Left hindlimb (tissue), 1 donor: Measurements from ENCODE around the gene APOBEC3C.
"Not testable (repeated sequence)": the region's sequence is repeated elsewhere in the genome, so short reads cannot be mapped to it uniquely, and the experiment has no call there.

Experiments used
- DNase-seq: peaks from one replicate; pipeline ENCODE4 v3.0.0-alpha.2; 2018

The APOBEC3C gene

GRCh38 chr22:39024519-39025308, 10.7 kb downstream of the APOBEC3C start:
- no peak for DNase-seq

GRCh38 chr22:39026509-39027150, 12.6 kb downstream of the APOBEC3C start:
- no peak for DNase-seq

- no peak for DNase-seq
These were observed 13.7 kb downstream of the APOBEC3C start for GRCh38 chr22:39027717-39028116.

- no peak for DNase-seq
These were observed 14.2 kb downstream of the APOBEC3C start for GRCh38 chr22:39028281-39028680.

- DNase-seq = no peak
These were observed 15.2 kb downstream of the APOBEC3C start for GRCh38 chr22:39029227-39029626.

GRCh38 chr22:39030705-39031104, 16.6 kb downstream of the APOBEC3C start:
- DNase-seq = no peak

- not testable (repeated sequence) for DNase-seq
These were observed 17.6 kb downstream of the APOBEC3C start for GRCh38 chr22:39031434-39032295.

GRCh38 chr22:39037071-39037470, 23.0 kb downstream of the APOBEC3C start:
- not testable (repeated sequence) for DNase-seq

GRCh38 chr22:39039306-39040126, 25.5 kb downstream of the APOBEC3C start:
- no peak for DNase-seq

GRCh38 chr22:39040155-39040537, 26.1 kb downstream of the APOBEC3C start:
- not testable (repeated sequence) for DNase-seq

GRCh38 chr22:39040538-39041296, 26.7 kb downstream of the APOBEC3C start, which contains the start of gene APOBEC3F:
TSS of gene APOBEC3F (plus strand) at chr22:39040864. CDS start at chr22:39040961, 97 bp downstream.
- DNase-seq = peak; percentile 47

- DNase-seq = no peak
These were observed 27.9 kb downstream of the APOBEC3C start for GRCh38 chr22:39041908-39042307.

- DNase-seq = not testable (repeated sequence)
These were observed 29.0 kb downstream of the APOBEC3C start for GRCh38 chr22:39043063-39043462.

GRCh38 chr22:39045136-39045535, 31.1 kb downstream of the APOBEC3C start:
- not testable (repeated sequence) for DNase-seq

- DNase-seq = not testable (repeated sequence)
These were observed 35.4 kb downstream of the APOBEC3C start for GRCh38 chr22:39049486-39049885.

GRCh38 chr22:39051844-39052495, 37.9 kb downstream of the APOBEC3C start:
- not testable (repeated sequence) for DNase-seq

GRCh38 chr22:39055658-39056057, 41.6 kb downstream of the APOBEC3C start:
- DNase-seq = no peak

GRCh38 chr22:39061290-39061689, 47.2 kb downstream of the APOBEC3C start:
- DNase-seq = not testable (repeated sequence)

GRCh38 chr22:39061951-39062350, 47.9 kb downstream of the APOBEC3C start:
- not testable (repeated sequence) for DNase-seq

- not testable (repeated sequence) for DNase-seq
These were observed 49.8 kb downstream of the APOBEC3C start for GRCh38 chr22:39063904-39064303.
